Measurements from ENCODE around the gene HTR3E. TPM values are rescaled to one million over a fixed set of nuclear protein-coding genes. Genes with fewer than 3 reads are reported as not detected.

The HTR3E gene
- total RNA-seq, 1 donor from 2014 or later: not detected

DNA sequence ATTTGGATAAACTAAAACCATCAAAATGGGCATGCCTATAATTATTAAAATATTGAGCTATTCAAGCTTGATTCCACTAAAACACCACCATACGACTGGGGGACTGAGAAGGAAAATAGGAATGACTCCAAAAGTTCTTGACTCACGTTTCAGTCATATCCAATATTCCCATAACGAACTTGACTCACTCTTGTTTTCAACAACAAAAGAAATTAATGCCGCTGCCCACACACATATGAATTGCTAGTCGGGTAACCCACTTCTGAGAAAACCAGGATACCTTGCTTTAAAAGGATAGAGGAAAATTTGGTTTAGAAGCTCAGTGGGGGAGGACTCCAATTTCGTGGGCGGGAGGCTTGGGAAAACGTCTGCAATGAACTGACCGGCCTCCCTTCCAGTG lies 38.8 kb upstream of the HTR3E start:
- H2AFZ ChIP-seq (replicated peaks): no peak overlapping the region
- Mint-ChIP-seq H3K9me3 (no peaks in the 10 kb centered on the region), H3K27me3 (ENCODE audit: insufficient read depth, low read depth) (no peaks in the 10 kb centered on the region), H3K4me1 (peaks cover 11% of the 10 kb centered on the region), H3K27ac (no peak overlapping the region), H3K4me3 (no peak overlapping the region), H3K36me3 (no peaks in the 10 kb centered on the region)
- TF ChIP-seq, protein P1, sequence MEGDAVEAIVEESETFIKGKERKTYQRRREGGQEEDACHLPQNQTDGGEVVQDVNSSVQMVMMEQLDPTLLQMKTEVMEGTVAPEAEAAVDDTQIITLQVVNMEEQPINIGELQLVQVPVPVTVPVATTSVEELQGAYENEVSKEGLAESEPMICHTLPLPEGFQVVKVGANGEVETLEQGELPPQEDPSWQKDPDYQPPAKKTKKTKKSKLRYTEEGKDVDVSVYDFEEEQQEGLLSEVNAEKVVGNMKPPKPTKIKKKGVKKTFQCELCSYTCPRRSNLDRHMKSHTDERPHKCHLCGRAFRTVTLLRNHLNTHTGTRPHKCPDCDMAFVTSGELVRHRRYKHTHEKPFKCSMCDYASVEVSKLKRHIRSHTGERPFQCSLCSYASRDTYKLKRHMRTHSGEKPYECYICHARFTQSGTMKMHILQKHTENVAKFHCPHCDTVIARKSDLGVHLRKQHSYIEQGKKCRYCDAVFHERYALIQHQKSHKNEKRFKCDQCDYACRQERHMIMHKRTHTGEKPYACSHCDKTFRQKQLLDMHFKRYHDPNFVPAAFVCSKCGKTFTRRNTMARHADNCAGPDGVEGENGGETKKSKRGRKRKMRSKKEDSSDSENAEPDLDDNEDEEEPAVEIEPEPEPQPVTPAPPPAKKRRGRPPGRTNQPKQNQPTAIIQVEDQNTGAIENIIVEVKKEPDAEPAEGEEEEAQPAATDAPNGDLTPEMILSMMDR (IDR thresholded peaks at IDR 0.05): no peak
- no peak for TF ChIP-seq EZH2phosphoT487 (IDR thresholded peaks at IDR 0.05)
- no peak for TF ChIP-seq EZH2 (IDR thresholded peaks at IDR 0.05)
- no peak overlapping the region for H3K4me2 ChIP-seq
- H3K79me2 ChIP-seq (ENCODE audit: low read depth): no peaks in the 10 kb centered on the region
- no peaks in the 10 kb centered on the region for H3K9me3 ChIP-seq (ENCODE audit: low read depth)
- no peak overlapping the region for H3K4me3 ChIP-seq
- no peak for DNase-seq (ENCODE audit: low spot score)
- no peak overlapping the region for H3K27ac ChIP-seq
- no peaks in the 10 kb centered on the region for H3F3A ChIP-seq (ENCODE audit: low read depth)
- no peaks in the 10 kb centered on the region for H4K20me1 ChIP-seq (ENCODE audit: low read depth)
- no peaks in the 10 kb centered on the region for H3K4me1 ChIP-seq
- H3K9ac ChIP-seq: no peak overlapping the region
- no peaks in the 10 kb centered on the region for H3K36me3 ChIP-seq
- no peaks in the 10 kb centered on the region for H3K27me3 ChIP-seq

DNA sequence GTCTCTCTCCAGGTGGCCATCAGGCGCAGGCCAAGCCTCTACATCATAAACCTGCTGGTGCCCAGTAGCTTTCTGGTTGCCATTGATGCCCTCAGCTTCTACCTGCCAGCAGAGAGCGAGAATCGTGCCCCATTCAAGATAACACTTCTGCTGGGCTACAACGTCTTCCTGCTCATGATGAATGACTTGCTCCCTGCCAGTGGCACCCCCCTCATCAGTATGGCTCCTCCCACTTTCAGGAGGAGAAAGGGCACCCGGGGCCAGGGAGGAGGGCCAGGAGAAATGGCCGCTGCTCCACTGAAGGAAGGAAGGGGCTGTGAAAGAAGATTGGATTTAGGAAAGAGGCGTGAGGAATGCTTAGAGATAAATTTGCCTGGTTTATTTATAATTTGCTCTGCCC lies 37.4 kb upstream of the HTR3E start:
- H3K27ac ChIP-seq: no peak overlapping the region
- H4K20me1 ChIP-seq (ENCODE audit: low read depth): no peaks in the 10 kb centered on the region
- Mint-ChIP-seq H3K27ac (no peak overlapping the region), H3K4me3 (no peak overlapping the region), H3K9me3 (no peaks in the 10 kb centered on the region), H3K27me3 (ENCODE audit: insufficient read depth, low read depth) (no peaks in the 10 kb centered on the region), H3K36me3 (no peaks in the 10 kb centered on the region), H3K4me1 (peaks cover 11% of the 10 kb centered on the region)
- H3K27me3 ChIP-seq: no peaks in the 10 kb centered on the region
- H3F3A ChIP-seq (ENCODE audit: low read depth): no peaks in the 10 kb centered on the region
- no peak overlapping the region for H3K4me3 ChIP-seq
- no peaks in the 10 kb centered on the region for H3K79me2 ChIP-seq (ENCODE audit: low read depth)
- no peak overlapping the region for H3K9ac ChIP-seq
- DNase-seq (ENCODE audit: low spot score): no peak
- H2AFZ ChIP-seq (replicated peaks): peak overlapping the region; percentile 48
- H3K4me1 ChIP-seq: no peaks in the 10 kb centered on the region
- no peak overlapping the region for H3K4me2 ChIP-seq
- no peaks in the 10 kb centered on the region for H3K9me3 ChIP-seq (ENCODE audit: low read depth)
- no peak for TF ChIP-seq EZH2 (IDR thresholded peaks at IDR 0.05)
- TF ChIP-seq, protein P1 (IDR thresholded peaks at IDR 0.05): no peak
- no peak for TF ChIP-seq EZH2phosphoT487 (IDR thresholded peaks at IDR 0.05)
- H3K36me3 ChIP-seq: no peaks in the 10 kb centered on the region

DNA sequence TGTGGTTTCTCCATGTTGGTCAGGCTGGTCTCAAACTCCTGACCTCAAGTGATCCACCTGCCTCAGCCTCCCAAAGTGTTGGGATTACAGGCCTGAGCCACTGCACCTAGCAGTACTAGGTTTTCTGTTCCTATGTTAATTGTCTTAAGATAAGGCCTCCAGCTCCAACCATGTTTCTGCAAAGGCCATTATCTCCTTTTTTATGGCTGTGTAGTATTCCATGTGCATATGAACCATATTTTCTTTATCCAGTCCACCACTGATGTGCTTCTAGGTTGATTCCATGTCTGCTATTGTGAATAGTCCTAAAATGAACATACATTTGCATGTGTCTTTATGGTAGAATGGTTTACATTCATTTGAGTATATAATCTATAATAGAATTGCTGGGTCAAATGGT lies 34.2 kb upstream of the HTR3E start:
- Histone ChIP-seq H3K79me2 (ENCODE audit: low read depth) (no peaks in the 10 kb centered on the region), H3K4me3 (no peak overlapping the region), H3F3A (ENCODE audit: low read depth) (no peaks in the 10 kb centered on the region), H3K27ac (no peak overlapping the region), H4K20me1 (ENCODE audit: low read depth) (no peaks in the 10 kb centered on the region), H3K4me1 (no peaks in the 10 kb centered on the region), H3K4me2 (no peak overlapping the region), H3K27me3 (no peaks in the 10 kb centered on the region), H3K9ac (no peak overlapping the region), H3K36me3 (no peaks in the 10 kb centered on the region), H2AFZ (replicated peaks) (no peak overlapping the region), H3K9me3 (ENCODE audit: low read depth) (no peaks in the 10 kb centered on the region)
- H3K9me3 Mint-ChIP-seq: no peaks in the 10 kb centered on the region
- DNase-seq (ENCODE audit: low spot score): no peak
- H3K36me3 Mint-ChIP-seq: no peaks in the 10 kb centered on the region
- TF ChIP-seq, protein P1 (IDR thresholded peaks at IDR 0.05): no peak
- TF ChIP-seq EZH2 (IDR thresholded peaks at IDR 0.05) (no peak), EZH2phosphoT487 (IDR thresholded peaks at IDR 0.05) (no peak)
- H3K4me1 Mint-ChIP-seq: peaks cover 9% of the 10 kb centered on the region
- no peaks in the 10 kb centered on the region for H3K27me3 Mint-ChIP-seq (ENCODE audit: insufficient read depth, low read depth)
- H3K4me3 Mint-ChIP-seq: no peak overlapping the region
- H3K27ac Mint-ChIP-seq: no peak overlapping the region

All from neural progenitor cell (in vitro differentiated cells).